HG02759 (cell line): Measurements from ENCODE around the gene C20orf141.
"Not testable (repeated sequence)": the region's sequence is repeated elsewhere in the genome, so short reads cannot be mapped to it uniquely, and the experiment has no call there.

Source experiments
- ATAC-seq: cut with Tn5 transposase; IDR thresholded peaks from one replicate; pipeline ENCODE4 v1.9.1; 2021; ENCODE audit warnings: mild to moderate bottlenecking, moderate library complexity; ENCODE audit not compliant: unreplicated experiment

The C20orf141 gene

GRCh38 chr20:2817891-2818595, 3.3 kb downstream of the C20orf141 start:
- no peak for ATAC-seq

DNA sequence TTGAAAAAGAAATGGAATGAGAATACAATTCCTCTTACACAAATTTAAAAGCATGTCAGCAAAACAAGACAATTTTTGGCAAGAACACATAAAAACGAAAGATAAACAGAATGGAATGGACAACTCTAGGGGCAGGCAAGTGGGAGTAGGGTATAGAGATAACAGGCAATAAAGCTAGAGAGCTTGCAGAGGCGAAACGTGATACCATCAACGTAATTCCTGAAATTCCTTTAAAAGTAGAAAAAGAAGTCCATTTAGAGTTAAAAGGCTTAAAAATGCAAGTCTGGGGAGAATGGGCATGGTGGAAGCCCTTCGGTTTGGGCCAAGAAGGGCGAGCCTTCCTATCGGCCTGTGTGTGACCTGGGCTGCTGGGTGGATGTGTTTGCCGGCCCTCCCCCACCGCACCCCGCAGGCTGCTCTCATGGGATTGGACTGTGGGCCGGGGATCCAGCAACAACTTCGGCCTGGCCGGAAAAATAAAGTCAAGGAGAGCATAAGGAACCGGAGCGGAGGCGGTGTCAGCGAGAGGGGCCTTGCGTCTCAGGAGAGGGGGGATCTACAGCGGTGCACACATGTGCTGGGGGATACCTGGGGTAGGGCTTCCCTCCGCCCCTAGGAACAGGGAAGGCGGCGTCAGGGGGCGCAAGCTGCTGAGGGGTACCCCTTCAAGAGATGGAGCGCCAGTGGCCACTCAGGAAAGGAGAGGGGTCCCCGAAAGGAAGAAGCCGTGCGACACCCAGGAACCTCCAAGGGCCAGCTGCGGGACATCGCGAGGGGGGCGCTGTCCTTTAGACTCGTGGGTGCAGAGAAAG, 5.5 kb downstream of the C20orf141 start:
- ATAC-seq, result no peak

DNA sequence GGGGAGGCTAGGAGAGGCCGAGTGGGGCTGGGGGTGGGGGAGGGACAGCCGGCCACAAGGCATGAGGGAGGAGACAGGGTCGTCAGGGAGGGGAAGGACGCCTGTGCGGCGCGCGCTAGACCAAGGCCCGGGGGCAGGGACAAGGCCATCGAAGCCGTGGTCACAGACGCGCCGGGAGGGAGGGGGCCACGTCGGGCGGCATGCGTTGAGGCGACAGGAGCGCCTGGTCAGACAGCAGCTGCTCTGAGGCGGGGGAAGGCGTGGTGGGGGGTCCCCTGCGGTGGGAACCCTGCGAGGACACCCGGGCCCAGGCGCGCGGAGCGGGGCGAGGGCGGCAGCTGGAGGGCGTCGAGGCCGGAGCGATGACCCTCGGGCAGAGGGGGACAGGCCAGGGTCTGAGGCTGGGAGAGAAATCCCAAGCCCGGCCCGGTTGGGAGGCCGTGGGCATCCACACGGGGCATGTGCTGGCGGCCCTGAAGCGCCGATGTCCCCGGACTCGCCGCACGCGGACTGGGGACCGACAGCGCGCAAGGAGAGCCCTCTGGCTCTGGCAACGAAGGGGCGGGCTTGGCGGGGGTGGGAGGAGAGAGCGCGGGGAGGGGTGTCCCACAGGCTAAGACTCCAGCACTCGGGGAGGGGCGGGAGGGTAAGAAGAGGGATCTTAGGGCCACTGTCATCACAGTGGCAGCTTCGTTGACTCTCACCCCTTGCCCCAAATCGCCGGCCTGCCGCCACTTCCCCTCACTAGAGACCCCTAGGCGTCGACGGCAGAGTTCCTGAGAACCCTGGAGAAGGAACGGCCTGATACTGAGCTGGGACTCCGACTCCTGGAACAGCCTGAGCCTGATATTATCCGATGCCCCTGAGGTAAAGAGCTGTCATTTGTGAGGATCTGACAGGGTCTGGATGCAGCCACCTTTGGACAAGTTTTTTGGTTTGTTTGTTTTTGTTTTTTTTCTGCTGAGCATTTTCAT, 6.4 kb downstream of the C20orf141 start:
- ATAC-seq, result no peak

- ATAC-seq, result no peak
Observed at GRCh38 chr20:2822073-2822472, 7.3 kb downstream of the C20orf141 start.

DNA sequence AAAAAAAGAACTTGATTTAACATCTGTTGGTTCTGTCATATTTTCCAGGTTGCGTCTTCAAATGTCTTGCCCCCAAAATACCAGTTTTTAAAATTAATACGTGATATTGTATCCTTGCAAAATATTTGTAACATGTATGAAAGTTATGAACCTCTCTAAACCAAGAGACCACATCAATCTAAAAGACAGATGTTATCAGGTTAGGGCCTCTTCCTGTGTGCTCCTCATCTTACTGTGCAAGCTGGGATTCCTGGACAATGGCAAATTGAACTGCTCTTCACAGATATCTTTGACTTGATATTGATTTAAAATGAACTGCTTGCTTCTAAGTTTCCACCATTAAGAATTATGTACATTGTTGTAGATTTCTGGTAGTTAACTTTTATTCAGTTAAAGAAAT, 11.0 kb downstream of the C20orf141 start:
- ATAC-seq, result no peak

DNA sequence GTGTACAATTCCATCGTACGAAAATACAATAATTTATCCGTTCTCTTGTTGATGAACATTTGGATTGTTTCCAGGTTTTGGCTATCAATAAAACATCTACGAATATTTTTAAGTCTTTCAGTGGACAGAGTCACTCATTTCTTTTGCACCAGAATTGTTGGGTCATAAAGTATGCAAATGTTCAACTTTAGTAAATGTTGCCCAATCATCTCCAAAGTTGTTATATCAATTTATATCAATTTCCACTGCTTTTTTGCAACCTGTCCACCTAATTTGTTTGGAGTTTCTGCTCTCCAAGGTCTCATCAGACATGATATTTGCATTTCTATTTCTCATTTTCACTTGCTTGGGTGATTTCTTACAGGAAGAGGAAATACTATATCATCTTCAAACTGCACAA, 11.9 kb downstream of the C20orf141 start:
- no peak for ATAC-seq

DNA sequence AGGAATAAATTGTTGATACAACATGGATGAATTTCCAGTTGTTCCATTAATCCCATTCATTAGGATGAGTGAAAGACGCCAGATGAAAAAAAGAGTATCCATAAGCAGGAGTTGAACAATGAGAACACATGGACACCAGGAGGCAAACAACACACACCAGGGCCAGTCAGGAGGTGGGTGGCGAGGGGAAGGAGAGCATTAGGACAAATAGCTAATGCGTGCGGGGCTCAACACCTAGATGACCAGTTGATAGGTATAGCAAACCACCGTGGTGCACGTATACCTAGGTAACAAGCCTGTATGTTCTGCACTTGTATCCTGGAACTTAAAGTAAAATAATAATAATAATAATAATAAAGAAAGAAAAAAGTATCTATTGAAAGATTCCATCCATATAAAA, 14.6 kb downstream of the C20orf141 start:
- no peak for ATAC-seq

DNA sequence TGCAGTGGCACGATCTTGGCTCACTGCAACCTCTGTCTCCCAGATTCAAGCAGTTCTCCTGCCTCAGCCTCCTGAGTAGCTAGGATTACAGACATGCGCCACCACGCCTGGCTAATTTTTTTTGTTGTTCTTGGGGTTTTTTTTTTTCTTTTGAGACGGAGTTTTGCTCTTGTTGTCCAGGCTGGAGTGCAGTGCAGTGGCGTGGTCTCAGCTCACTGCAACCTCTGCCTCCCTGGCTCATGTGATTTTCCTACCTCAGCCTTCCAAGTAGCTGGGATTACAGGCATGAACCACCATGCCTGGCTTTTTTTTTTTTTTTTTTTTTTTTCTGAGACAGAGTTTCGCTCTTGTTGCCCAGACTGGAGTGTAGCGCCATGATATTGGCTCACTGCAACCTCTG, 16.4 kb downstream of the C20orf141 start:
- ATAC-seq, result not testable (repeated sequence)

- no peak for ATAC-seq
Observed at GRCh38 chr20:2833761-2834160, 19.0 kb downstream of the C20orf141 start.

DNA sequence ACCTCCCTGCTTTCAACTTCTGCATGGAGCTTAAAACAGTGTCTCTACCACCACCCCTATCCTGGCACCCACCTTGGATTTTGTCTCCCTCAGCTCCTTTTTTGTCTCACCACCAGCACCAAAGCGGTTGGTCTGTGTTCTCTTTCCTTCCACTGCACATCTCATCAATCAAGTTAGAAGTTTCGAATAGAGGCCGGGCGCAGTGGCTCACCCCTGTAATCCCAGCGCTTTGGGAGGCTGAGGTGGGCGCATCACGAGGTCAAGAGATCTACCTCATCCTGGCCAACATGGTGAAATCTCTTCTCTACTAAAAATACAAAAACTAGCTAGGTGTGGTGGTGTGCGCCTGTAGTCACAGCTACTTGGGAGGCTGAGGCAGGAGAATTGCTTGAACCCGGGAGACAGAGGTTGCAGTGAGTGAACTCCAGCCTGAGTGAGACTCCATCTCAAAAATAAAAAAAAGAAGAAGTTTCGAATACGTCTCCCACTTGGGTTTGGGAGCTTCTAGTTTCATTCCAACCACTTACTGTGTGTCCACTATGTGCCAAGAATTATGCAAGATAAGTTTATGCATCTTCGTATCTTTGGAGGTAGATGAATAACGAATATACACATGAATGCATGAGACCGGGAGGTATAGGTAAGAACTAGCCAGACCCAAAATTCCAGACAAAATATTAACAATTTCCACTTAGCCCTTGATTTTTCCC, 19.8 kb downstream of the C20orf141 start:
- no peak for ATAC-seq

DNA sequence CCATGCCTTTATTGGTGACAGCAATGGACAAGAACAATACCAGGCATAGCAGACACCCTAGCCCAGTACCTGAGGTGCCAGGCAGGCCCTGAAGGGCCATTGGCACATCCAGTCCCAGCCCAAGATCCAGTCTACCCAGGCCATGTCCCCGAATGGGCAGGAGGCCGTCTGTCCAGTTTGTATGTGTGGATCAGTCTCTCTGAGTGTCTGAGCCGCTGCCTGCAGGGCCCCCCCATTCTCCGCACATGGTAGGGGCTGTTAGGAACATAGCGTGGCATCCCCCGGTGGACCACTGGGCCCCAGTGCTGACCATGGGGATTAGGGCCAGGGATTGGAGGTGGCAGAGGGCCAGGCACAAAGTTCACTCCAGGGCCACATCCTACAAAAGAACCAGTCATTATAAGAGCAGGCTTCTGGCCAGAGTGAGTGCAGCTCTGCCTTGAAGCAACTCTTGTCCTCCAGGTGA, 20.6 kb downstream of the C20orf141 start:
- ATAC-seq, result no peak

DNA sequence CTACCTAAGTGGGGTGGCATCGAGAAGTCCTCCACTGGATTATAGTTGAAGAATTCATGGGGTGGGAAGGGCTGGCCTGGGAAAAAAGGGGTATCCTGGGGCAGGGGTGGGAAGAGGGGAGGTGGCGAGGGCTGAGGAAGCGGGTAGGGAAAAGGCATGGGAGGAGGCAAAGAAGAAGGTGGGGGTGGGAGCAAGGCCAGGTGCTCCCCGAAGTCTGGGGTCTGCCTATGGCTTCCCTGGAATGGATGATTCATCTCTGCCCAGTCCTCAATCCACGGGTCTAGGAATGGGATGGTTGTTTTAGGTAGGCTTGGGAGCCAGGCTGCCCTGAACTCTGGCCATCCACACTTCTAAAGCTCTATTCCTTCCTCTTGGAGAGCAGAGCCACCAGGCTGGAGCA, 21.2 kb downstream of the C20orf141 start:
- no peak for ATAC-seq

- ATAC-seq, result no peak
Observed at GRCh38 chr20:2837221-2837960, 22.6 kb downstream of the C20orf141 start.

DNA sequence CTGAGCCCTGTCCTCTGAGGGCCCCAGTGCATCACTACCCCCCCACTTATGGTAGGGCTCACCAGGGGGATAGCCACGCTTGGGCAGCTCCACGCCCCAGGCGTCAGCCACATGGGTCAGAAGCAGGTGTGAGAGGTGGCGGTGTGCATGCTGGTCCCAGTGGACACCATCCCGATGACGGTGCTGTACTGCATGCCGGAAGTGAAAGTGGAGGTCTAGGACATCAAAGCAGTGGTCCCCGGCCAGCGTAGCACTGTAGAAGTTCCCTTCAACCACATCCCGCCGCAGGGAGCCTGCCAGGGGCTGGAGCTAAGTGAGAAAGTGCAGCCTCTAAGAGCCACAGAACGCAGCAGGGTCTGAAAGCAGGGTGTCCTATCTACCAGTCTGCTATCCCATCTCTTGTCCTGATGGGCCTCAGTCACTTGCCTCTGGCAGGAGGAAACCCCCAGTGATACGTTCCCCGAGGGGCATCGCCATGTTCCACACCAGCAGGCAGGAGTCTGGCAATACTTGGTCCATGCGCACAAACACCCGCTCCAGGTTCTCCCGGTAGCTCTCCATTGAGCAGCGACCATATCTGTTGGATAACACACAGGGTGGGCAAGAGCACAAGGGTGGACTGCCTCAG, 23.5 kb downstream of the C20orf141 start:
- ATAC-seq, result no peak

DNA sequence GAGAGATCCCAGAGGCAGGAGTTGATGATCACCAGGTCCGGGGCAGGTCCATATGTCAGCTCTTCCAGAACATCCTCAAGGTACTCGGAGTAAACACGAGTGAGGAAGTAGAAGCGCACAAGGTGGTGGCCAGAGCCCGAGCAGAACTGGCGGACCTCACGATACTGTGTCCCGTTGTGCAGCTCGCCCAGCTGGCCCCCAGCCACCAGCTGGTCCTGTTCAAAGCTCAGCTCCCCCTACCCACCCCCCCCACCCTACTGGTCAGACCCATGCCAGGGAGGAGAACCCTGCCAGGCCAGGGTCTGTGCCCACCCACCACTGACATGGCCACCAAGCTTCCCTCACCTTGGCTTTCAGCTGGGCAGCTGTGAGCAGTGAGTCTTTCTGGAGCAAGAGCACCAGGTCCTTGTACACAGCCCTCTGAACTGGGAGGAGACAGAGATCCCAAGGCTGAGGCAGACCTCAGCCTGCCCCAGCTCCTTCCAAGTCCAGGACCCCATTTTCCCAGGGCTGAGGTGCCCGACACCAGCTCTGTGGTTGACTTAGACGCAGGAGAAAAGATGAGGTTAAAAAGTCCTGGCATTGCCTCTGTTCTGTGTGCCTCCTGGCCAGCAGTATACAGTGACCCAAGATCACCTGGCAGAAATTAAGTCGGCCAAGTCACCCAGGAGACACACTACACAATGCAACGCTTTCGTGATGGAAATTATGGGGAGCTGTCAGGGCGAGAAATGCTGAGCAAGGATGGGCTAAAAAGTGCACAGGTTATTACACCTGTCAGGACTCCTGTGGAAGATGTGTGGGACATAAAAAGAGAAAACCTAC, 24.3 kb downstream of the C20orf141 start:
- no peak for ATAC-seq

DNA sequence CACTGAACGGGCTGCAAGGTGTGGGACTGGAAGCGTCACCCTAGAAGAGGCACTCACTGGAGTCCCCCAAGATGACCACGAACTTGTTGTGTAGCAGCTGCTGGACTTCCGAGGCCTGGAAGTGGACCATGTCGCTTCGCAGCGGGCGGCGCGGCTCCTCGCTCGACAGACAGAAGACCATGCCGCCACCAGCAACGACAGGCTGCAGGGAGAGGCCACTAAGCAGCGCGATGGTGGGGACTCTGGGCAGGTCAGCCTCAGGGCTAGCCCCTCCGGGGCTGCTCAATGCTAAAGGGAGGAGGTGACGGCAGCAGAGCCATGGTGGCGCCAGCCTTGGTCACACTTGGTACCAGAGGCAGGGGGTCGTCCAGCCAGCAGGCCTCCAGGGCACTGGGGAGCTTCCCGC, 24.9 kb downstream of the C20orf141 start:
- no peak for ATAC-seq

DNA sequence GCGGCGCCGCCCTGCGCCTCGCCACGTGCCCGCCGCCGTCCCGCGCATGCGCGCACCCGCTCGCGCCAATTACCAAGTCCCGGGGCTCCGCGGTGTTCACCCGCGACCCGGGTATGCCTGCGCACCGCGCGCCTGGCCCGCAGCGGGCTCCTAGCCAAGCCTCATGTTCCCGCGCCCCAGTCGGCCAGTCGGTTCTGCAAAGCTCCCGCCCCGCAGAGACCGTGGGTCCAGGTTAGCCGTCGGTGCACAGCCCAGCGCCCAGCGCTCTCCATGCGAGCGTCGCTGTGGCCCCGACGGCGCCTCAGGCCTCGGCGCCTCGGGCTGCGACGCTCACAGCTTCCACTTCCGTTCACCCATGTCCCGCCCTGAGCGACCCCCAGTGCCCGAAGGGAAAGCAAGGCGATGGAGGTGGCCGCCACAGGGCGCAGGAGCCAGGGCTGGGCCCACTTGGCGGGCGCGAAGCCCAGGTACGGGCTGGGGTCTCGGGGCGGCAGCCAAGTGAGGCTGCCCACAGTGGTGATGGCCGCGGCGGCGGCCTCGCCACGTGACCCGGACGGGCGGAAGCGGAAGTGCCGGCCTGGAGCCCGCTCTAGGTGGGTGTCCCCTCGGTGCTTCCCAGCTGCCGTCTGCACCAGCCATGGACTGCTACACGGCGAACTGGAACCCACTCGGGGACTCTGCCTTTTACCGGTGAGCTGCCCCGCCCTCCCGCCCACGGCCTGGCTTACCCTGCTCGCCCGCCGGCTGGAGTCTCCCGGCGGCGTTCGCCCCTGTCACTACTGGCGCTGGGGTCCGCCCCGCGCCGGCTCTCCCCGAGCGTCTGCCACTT, 25.6 kb downstream of the C20orf141 start, which contains the start of the genes PCED1A and VPS16:
PCED1A (minus strand) TSS at position 518 of the 829 bp plus-strand sequence. CDS start 743 bp downstream, outside the sequence.
VPS16 (plus strand) TSS at position 608 of the 829 bp plus-strand sequence; CDS start at position 638, 30 bp downstream.
- peak; percentile 98 for ATAC-seq
